K562 (cell line): ENCODE results near the gene PRPH2. TPM values are rescaled to one million over a fixed set of nuclear protein-coding genes. Genes with fewer than 3 reads are reported as not detected.

Source experiments
- BRF1 ChIP-seq: IDR thresholded peaks from 3 replicates; pipeline ENCODE4 v1.6.1; 2011; ENCODE audit warnings: borderline replicate concordance, mild to moderate bottlenecking; ENCODE audit not compliant: insufficient read length; ENCODE audit errors: extremely low read depth
- CCAR2 ChIP-seq: fragments of 200-400 bp; formaldehyde crosslinking; IDR thresholded peaks from 2 replicates; pipeline ENCODE4 v1.6.1; 2017; ENCODE audit warnings: mild to moderate bottlenecking, low read depth, low read length
- CHD2 ChIP-seq: IDR thresholded peaks from 2 replicates; pipeline ENCODE4 v1.6.1; 2011; ENCODE audit warnings: low read depth, low read length
- DIDO1 ChIP-seq: fragments of 450-650 bp; IDR thresholded peaks from 2 replicates; pipeline ENCODE4 v1.6.1; 2016; ENCODE audit warnings: low read depth, missing biosample characterization, missing genetic modification characterization
- GABPB1 ChIP-seq: sonication (generic); formaldehyde crosslinking; IDR thresholded peaks from 2 replicates; pipeline ENCODE4 v1.8.0; 2022; ENCODE audit warnings: mild to moderate bottlenecking, missing genetic modification reagents
- JUN ChIP-seq, 2 experiments: sonication (generic) in 1 of 2; formaldehyde crosslinking in 1 of 2; IDR thresholded peaks; 2 replicates each; pipeline versions ENCODE4 v1.6.1 to v1.8.0; 2012 to 2022; ENCODE audit warnings: borderline replicate concordance in 2 of 2, mild to moderate bottlenecking in 2 of 2, improper control_type of control experiment in 1 of 2, low read depth in 1 of 2, low read length in 1 of 2, missing genetic modification reagents in 1 of 2
- MAFG ChIP-seq: fragments of 450-650 bp; conservative IDR thresholded peaks from 2 replicates; pipeline ENCODE4 v1.6.1; 2016; ENCODE audit warnings: missing genetic modification characterization, missing compliant biosample characterization
- MEF2A ChIP-seq: IDR thresholded peaks from 2 replicates; pipeline ENCODE4 v1.6.1; 2011; ENCODE audit warnings: low read depth, mild to moderate bottlenecking, low read length, moderate library complexity; ENCODE audit not compliant: control insufficient read depth
- PYGO2 ChIP-seq: fragments of 450-650 bp; IDR thresholded peaks from 2 replicates; pipeline ENCODE4 v1.6.1; 2016; ENCODE audit warnings: mild to moderate bottlenecking, missing genetic modification characterization, moderate library complexity, missing compliant biosample characterization
- RAD51 ChIP-seq: fragments of 450-650 bp; IDR thresholded peaks from 2 replicates; pipeline ENCODE4 v1.7.1; 2016; ENCODE audit warnings: low read depth, mild to moderate bottlenecking, borderline replicate concordance
- SMARCA5 ChIP-seq: fragments of 450-650 bp; IDR thresholded peaks from 2 replicates; pipeline ENCODE4 v1.6.1; 2016
- TOE1 ChIP-seq, 2 experiments: fragments of 450-650 bp in 1 of 2; sonication (generic) in 1 of 2; formaldehyde crosslinking in 1 of 2; IDR thresholded peaks; 2 replicates each; pipeline versions ENCODE4 v1.7.1 to v1.8.0; 2016 to 2022; ENCODE audit warnings: borderline replicate concordance in 2 of 2, mild to moderate bottlenecking in 2 of 2, antibody characterized with exemption in 1 of 2, inconsistent platforms in 1 of 2, low read depth in 1 of 2, missing genetic modification reagents in 1 of 2, moderate library complexity in 1 of 2
- U2AF1 ChIP-seq: fragments of 200-400 bp; formaldehyde crosslinking; optimal IDR thresholded peaks from 2 replicates; pipeline ENCODE3; 2017; ENCODE audit warnings: mild to moderate bottlenecking, low read depth, low read length, moderate library complexity
- ZNF696 ChIP-seq: fragments of 250-450 bp; sonication (Bioruptor Pico); conservative IDR thresholded peaks from 2 replicates; pipeline ENCODE4 v1.4.0; 2020; ENCODE audit warnings: mild to moderate bottlenecking, moderate library complexity
- polyA plus RNA-seq, 8 experiments: library from polyadenylated mRNA; depleted of rRNA in 4 of 8; stranded (reverse) in 5 of 8; unstranded in 3 of 8; fragments of >200 nt; fragmentation: Nextera tagmentation in 2 of 8; fragmentation: Illumina TruSeq in 1 of 8; extraction: Ambion mirVana in 2 of 8; extraction: Trizol in 1 of 8; gene quantifications; 2 replicates each; pipeline versions ENCODE4 v1.2.1 to v1.2.3, GENCODE V29; 2011 to 2014; ENCODE audit warnings: inconsistent platforms in 1 of 8, missing spikeins in 1 of 8
- total RNA-seq, 7 experiments: library from RNA; depleted of rRNA in 6 of 7; stranded (reverse); fragments of >200 nt in 6 of 7; fragmentation: Illumina TruSeq in 2 of 7; extraction: Trizol in 2 of 7; gene quantifications; 2 replicates each; pipeline versions ENCODE4 v1.2.1 to v1.2.3, GENCODE V29; 2011 to 2021; ENCODE audit warnings: low replicate concordance in 1 of 7
- TF ChIP-seq, protein P1 (sequence below): fragments of 250-450 bp; sonication (Bioruptor Pico); IDR thresholded peaks from 2 replicates; pipeline ENCODE4 v1.8.0; 2021; ENCODE audit warnings: mild to moderate bottlenecking, moderate library complexity
- TF ChIP-seq, protein P2 (sequence below), 2 experiments: fragments of 450-650 bp; conservative IDR thresholded peaks; 2 replicates each; pipeline ENCODE4 v1.6.1; 2017; ENCODE audit warnings: mild to moderate bottlenecking in 2 of 2, moderate library complexity in 2 of 2
- TF ChIP-seq, protein P3 (sequence below): sonication (generic); formaldehyde crosslinking; IDR thresholded peaks from 2 replicates; pipeline ENCODE4 v1.8.0; 2023; ENCODE audit warnings: missing genetic modification reagents, mild to moderate bottlenecking, borderline replicate concordance

The PRPH2 gene
- total and polyA plus RNA-seq, 9 of the 15 experiments (the other 6 are each of a cell fraction or from before 2014, with no cell fraction given), result 0.03 to 0.11 (median 0.03) TPM; not detected in 5

DNA sequence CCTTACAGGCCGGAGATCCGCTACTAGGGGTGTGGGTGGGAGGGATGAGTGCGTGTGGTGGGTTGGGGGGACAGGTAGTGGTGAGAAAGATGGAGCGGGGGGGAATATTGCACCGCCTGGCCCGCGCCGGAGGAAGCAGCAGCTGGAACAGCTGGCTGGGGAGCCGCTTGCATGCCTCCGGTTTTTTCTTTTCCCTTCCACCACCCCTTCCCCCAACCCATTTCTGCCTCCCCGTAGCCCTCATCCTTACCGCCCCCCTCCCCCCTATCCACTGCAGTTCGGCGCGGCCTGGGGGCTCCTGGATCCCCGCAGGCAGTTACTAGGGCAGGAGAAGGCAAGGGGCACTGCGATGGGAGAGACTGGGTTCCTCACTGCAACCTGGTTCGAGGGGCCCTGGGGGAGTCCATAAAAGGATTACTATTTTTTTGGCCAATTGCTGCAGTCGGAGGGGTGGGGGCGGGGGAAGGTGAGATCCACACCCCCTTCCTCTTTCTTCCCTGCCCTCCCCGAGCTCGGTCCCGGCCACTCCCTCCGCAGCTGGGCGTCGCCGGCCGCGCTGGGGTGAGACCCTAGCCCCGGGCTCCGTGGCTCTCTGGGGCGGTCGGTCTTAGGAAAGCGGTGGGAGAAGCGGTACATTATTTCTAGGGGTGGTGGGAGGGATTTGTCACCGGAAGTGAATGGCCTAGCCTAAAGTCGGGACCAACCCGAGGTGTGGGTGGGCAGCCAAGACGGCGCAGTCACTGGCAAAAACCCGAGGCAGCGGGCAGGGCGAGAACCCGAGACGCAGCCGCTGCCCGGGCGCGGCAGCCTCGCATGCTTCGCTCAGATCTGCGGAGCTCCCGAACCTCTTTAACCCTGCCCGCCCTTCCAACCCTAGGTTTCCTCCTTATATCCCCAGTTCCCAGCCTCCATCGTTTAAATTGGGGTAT, 24.3 kb upstream of the PRPH2 start (continued):
- TF ChIP-seq, protein P1, sequence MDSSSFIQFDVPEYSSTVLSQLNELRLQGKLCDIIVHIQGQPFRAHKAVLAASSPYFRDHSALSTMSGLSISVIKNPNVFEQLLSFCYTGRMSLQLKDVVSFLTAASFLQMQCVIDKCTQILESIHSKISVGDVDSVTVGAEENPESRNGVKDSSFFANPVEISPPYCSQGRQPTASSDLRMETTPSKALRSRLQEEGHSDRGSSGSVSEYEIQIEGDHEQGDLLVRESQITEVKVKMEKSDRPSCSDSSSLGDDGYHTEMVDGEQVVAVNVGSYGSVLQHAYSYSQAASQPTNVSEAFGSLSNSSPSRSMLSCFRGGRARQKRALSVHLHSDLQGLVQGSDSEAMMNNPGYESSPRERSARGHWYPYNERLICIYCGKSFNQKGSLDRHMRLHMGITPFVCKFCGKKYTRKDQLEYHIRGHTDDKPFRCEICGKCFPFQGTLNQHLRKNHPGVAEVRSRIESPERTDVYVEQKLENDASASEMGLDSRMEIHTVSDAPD, result no peak
- no peak for TF ChIP-seq MEF2A
- TF ChIP-seq, protein P2, sequence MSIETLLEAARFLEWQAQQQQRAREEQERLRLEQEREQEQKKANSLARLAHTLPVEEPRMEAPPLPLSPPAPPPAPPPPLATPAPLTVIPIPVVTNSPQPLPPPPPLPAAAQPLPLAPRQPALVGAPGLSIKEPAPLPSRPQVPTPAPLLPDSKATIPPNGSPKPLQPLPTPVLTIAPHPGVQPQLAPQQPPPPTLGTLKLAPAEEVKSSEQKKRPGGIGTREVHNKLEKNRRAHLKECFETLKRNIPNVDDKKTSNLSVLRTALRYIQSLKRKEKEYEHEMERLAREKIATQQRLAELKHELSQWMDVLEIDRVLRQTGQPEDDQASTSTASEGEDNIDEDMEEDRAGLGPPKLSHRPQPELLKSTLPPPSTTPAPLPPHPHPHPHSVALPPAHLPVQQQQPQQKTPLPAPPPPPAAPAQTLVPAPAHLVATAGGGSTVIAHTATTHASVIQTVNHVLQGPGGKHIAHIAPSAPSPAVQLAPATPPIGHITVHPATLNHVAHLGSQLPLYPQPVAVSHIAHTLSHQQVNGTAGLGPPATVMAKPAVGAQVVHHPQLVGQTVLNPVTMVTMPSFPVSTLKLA (conservative IDR thresholded peaks at IDR 0.05), result peak; percentile 80 to 84; a peak in 3 of 4 replicates
- TF ChIP-seq MAFG (tag), result no peak
- TF ChIP-seq DIDO1 (tag), result no peak
- TF ChIP-seq, protein P3, sequence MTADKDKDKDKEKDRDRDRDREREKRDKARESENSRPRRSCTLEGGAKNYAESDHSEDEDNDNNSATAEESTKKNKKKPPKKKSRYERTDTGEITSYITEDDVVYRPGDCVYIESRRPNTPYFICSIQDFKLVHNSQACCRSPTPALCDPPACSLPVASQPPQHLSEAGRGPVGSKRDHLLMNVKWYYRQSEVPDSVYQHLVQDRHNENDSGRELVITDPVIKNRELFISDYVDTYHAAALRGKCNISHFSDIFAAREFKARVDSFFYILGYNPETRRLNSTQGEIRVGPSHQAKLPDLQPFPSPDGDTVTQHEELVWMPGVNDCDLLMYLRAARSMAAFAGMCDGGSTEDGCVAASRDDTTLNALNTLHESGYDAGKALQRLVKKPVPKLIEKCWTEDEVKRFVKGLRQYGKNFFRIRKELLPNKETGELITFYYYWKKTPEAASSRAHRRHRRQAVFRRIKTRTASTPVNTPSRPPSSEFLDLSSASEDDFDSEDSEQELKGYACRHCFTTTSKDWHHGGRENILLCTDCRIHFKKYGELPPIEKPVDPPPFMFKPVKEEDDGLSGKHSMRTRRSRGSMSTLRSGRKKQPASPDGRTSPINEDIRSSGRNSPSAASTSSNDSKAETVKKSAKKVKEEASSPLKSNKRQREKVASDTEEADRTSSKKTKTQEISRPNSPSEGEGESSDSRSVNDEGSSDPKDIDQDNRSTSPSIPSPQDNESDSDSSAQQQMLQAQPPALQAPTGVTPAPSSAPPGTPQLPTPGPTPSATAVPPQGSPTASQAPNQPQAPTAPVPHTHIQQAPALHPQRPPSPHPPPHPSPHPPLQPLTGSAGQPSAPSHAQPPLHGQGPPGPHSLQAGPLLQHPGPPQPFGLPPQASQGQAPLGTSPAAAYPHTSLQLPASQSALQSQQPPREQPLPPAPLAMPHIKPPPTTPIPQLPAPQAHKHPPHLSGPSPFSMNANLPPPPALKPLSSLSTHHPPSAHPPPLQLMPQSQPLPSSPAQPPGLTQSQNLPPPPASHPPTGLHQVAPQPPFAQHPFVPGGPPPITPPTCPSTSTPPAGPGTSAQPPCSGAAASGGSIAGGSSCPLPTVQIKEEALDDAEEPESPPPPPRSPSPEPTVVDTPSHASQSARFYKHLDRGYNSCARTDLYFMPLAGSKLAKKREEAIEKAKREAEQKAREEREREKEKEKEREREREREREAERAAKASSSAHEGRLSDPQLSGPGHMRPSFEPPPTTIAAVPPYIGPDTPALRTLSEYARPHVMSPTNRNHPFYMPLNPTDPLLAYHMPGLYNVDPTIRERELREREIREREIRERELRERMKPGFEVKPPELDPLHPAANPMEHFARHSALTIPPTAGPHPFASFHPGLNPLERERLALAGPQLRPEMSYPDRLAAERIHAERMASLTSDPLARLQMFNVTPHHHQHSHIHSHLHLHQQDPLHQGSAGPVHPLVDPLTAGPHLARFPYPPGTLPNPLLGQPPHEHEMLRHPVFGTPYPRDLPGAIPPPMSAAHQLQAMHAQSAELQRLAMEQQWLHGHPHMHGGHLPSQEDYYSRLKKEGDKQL (CRISPR knock-in tag), result peak; percentile 75
- no peak for TF ChIP-seq CCAR2
- no peak for TF ChIP-seq SMARCA5
- TF ChIP-seq PYGO2 (tag), result no peak
- peak; percentile 11; the same call in 1 of the 2 replicates for TF ChIP-seq TOE1 (IDR thresholded peaks at IDR 0.05; ENCODE audit: borderline replicate concordance)
- TF ChIP-seq TOE1 (CRISPR knock-in tag; IDR thresholded peaks at IDR 0.05; ENCODE audit: borderline replicate concordance, low read depth), result no peak
- no peak for TF ChIP-seq BRF1
- no peak for TF ChIP-seq RAD51
- TF ChIP-seq GABPB1 (CRISPR knock-in tag), result peak; percentile 84
- no peak for TF ChIP-seq JUN (IDR thresholded peaks at IDR 0.05; ENCODE audit: borderline replicate concordance, low read depth, low read length)
- TF ChIP-seq JUN (CRISPR knock-in tag; IDR thresholded peaks at IDR 0.05; ENCODE audit: borderline replicate concordance), result no peak
- TF ChIP-seq CHD2, result no peak
- TF ChIP-seq ZNF696 (CRISPR knock-in tag), result no peak
- TF ChIP-seq U2AF1, result no peak
